CD4-positive, CD25-positive, alpha-beta regulatory T cell (primary cell): ENCODE results near the gene KIAA1217. TPM values are rescaled to one million over a fixed set of nuclear protein-coding genes. Genes with fewer than 3 reads are reported as not detected.
A peak's percentile ranks its signal among the peaks of the same experiment; 100 is the strongest.

Experiments used
- ATAC-seq, 2 donors: fragments of 150-1000 bp; cut with Tn5 transposase; one replicate each; pipeline ENCODE4 v1.10.0; 2021; ENCODE audit warnings: low read depth in 2 of 2, moderate number of reproducible peaks in 2 of 2, moderate library complexity in 1 of 2
- DNase-seq, 3 donors: peaks; one replicate each; pipeline versions ENCODE4 v3.0.0 to v3.0.0-alpha.2; 2012 to 2022; ENCODE audit warnings: mixed read lengths in 1 of 3
- H3K27ac ChIP-seq: one replicate; pipeline ENCODE4 v1.7.0; 2013; ENCODE audit warnings: mild to moderate bottlenecking, low read length; ENCODE audit not compliant: insufficient read depth, poor library complexity, severe bottlenecking
- H3K27me3 ChIP-seq: one replicate; pipeline ENCODE4 v1.7.0; 2013; ENCODE audit warnings: low read length; ENCODE audit not compliant: control insufficient read depth, insufficient read depth
- H3K36me3 ChIP-seq: one replicate; pipeline ENCODE4 v1.7.0; 2013; ENCODE audit warnings: mild to moderate bottlenecking, low read length, moderate library complexity; ENCODE audit not compliant: control insufficient read depth, insufficient read depth
- H3K4me1 ChIP-seq: 2 replicates; pipeline ENCODE4 v1.7.0; 2013; ENCODE audit warnings: mild to moderate bottlenecking, low read length; ENCODE audit not compliant: insufficient read depth, control insufficient read depth, poor library complexity, severe bottlenecking
- H3K4me3 ChIP-seq: one replicate; pipeline ENCODE4 v1.7.0; 2013; ENCODE audit warnings: low read depth, mild to moderate bottlenecking, low read length, moderate library complexity
- H3K9me3 ChIP-seq, 2 experiments: 1 replicate in 1 of 2; 2 replicates in 1 of 2; pipeline ENCODE4 v1.7.0; 2013; ENCODE audit warnings: low read length in 2 of 2, mild to moderate bottlenecking in 1 of 2, moderate library complexity in 1 of 2; ENCODE audit not compliant: control insufficient read depth in 2 of 2
- H3K27ac Mint-ChIP-seq, 3 donors: one replicate each; pipeline ENCODE4 v1.8.0; 2020 to 2022; ENCODE audit warnings: mild to moderate bottlenecking in 3 of 3, mixed read lengths in 3 of 3, moderate library complexity in 2 of 3
- H3K27me3 Mint-ChIP-seq: one replicate; pipeline ENCODE4 v1.8.0; 2022; ENCODE audit warnings: mild to moderate bottlenecking, mixed read lengths
- H3K36me3 Mint-ChIP-seq: one replicate; pipeline ENCODE4 v1.8.0; 2020; ENCODE audit warnings: mixed read lengths
- H3K4me1 Mint-ChIP-seq, 4 donors: one replicate each; pipeline ENCODE4 v1.8.0; 2020 to 2022; ENCODE audit warnings: mixed read lengths in 4 of 4, mild to moderate bottlenecking in 1 of 4
- H3K4me3 Mint-ChIP-seq, 4 donors: one replicate each; pipeline ENCODE4 v1.8.0; 2020 to 2022; ENCODE audit warnings: mild to moderate bottlenecking in 4 of 4, mixed read lengths in 4 of 4, moderate library complexity in 3 of 4
- H3K9me3 Mint-ChIP-seq, 7 donors: one replicate each; pipeline ENCODE4 v1.8.0; 2020 to 2022; ENCODE audit warnings: mixed read lengths in 7 of 7, mild to moderate bottlenecking in 3 of 7, moderate library complexity in 2 of 7
- polyA plus RNA-seq, 4 donors: library from polyadenylated mRNA; unstranded; fragments of 300-500 nt; fragmentation: Illumina TruSeq; gene quantifications; one replicate each; pipeline ENCODE4 v1.2.3, GENCODE V29; 2021
- total RNA-seq: library from RNA; stranded (reverse); gene quantifications from one replicate; pipeline ENCODE4 v1.2.3, GENCODE V29; 2022

Gene KIAA1217
- total and polyA plus RNA-seq, 5 donors from 2014 or later, result 0.10 TPM; not detected in 4

DNA sequence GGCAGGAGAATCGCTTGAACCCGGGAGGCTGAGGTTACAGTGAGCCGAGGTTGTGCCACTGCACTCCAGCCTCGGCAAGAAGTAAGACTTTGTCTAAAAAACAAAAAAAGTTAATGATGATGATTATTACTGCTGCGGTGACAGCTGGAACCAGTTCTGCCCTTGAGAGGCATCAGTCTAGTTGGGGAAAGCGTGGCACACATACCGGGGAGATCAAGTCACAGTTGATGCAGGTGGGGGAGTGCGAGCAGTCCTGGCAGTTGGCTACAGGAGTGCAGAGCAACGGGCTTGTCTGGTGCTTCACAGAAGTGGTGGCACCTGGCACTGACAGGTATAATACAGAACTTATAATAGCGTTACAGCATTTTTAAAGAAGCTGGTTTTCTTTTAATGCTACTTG, 341.7 kb downstream of the KIAA1217 start:
- Histone ChIP-seq H3K36me3 (no peaks in the 10 kb centered on the region), H3K9me3 (no peaks in the 10 kb centered on the region), H3K27me3 (no peaks in the 10 kb centered on the region), H3K27ac (no peak overlapping the region), H3K4me3 (no peak overlapping the region), H3K4me1 (no peaks in the 10 kb centered on the region)
- Mint-ChIP-seq H3K4me1 (no peaks in the 10 kb centered on the region), H3K36me3 (no peaks in the 10 kb centered on the region), H3K4me3 (no peak overlapping the region), H3K9me3 (peaks cover 0 to 3% (median 0%) of the 10 kb centered on the region in 7 donors), H3K27ac (no peak overlapping the region), H3K27me3 (peaks cover 4% of the 10 kb centered on the region)
- ATAC-seq (no peak), DNase-seq (no peak)

DNA sequence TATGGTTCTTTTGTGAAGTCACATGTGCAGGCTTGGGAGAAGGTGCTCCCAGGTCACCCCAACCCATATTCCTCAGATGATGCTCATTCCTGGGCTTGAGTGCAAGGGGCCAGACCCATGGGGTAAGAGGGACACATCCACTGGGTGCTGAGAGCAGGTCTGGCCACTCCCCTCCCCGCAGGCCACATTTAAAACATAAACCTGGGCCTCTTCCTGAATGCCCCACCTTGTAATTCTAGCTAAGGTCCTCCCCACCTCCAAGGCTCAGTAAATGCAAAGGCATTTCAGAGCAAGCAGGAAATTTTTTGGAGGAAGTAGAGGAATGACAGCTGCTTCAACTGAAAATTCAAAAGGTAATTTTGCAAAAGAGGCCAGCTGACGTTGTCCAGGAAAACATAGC, 342.2 kb downstream of the KIAA1217 start:
- no peaks in the 10 kb centered on the region for H3K36me3 ChIP-seq
- Mint-ChIP-seq H3K9me3 (no peaks in the 10 kb centered on the region), H3K36me3 (no peaks in the 10 kb centered on the region), H3K27me3 (peaks cover under 1% of the 10 kb centered on the region), H3K4me3 (no peak overlapping the region), H3K27ac (no peak overlapping the region), H3K4me1 (no peaks in the 10 kb centered on the region)
- H3K27me3 ChIP-seq, result no peaks in the 10 kb centered on the region
- no peaks in the 10 kb centered on the region for H3K9me3 ChIP-seq
- H3K4me1 ChIP-seq, result no peaks in the 10 kb centered on the region
- no peak for ATAC-seq
- no peak overlapping the region for H3K4me3 ChIP-seq
- no peak overlapping the region for H3K27ac ChIP-seq
- DNase-seq, result no peak

DNA sequence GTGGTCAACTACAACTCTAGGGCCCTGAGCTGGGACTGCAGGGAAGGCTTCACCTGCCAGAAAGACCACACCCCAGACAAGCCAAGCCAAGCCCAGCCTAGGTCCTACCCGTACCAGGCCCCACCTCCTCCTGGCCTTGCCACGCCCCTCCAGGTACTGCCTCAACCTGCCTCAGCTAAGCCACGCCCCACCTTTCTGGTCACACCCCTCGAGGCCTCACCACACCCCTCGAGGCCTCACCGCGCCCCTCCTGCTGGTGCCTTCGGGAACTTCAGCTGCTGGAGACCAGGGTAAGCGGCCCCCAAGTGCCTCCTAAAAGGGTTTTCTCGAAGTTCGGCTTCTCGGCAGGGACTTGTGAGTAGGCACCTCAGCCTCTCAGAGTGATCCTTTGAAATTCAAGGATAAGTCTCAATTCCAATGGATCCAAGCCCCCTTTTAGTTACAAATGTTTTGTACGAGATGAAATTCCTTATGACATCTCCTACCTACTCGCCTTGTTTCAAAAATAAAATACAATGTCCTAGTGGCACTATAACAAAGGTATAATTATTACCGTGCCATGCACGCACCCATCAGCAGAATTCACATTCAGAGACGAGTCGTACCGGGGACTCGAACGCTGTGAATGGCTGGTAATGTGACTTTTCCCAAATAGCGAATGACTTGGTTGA, 343.5 kb downstream of the KIAA1217 start:
- Histone ChIP-seq H3K9me3 (no peaks in the 10 kb centered on the region), H3K4me3 (no peak overlapping the region), H3K27ac (no peak overlapping the region), H3K27me3 (no peaks in the 10 kb centered on the region), H3K4me1 (no peaks in the 10 kb centered on the region), H3K36me3 (no peaks in the 10 kb centered on the region)
- peaks cover 0 to 8% (median 4%) of the 10 kb centered on the region in 4 donors for H3K4me1 Mint-ChIP-seq
- DNase-seq (peak in 1 of 3 donors; percentile 20), ATAC-seq (no peak)
- no peaks in the 10 kb centered on the region for H3K9me3 Mint-ChIP-seq
- H3K27me3 Mint-ChIP-seq, result no peaks in the 10 kb centered on the region
- no peak overlapping the region for H3K4me3 Mint-ChIP-seq
- no peaks in the 10 kb centered on the region for H3K36me3 Mint-ChIP-seq
- no peak overlapping the region for H3K27ac Mint-ChIP-seq

DNA sequence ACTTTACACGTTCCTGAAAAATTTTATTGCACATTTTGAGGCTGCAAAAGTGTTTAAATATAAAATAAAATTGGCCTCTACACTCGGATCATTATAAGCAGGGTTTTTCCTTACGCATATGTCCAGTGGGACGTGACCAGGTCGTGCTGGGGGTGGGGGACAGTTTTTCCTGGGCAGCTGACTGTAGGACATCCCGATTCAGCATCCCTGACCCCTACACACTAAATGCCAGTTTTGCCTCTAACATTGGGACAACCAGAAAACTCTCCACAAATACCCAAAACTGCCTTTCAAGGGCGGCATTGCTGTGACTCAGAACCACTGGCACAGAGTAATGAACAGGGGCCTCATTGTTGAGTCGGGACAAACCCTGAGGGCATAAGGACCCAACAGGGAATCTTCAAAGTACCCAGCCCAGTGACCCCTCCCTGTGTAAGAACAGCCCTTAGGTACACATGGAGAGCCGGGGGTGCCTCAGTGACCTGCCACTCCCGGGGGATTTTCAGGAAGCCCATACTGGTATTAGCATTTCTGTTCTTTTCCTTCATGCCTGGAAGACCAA, 344.2 kb downstream of the KIAA1217 start:
- peaks cover 0 to 8% (median 4%) of the 10 kb centered on the region in 4 donors for H3K4me1 Mint-ChIP-seq
- H3K4me1 ChIP-seq, result no peaks in the 10 kb centered on the region
- H3K4me3 ChIP-seq, result no peak overlapping the region
- H3K9me3 Mint-ChIP-seq, result no peaks in the 10 kb centered on the region
- no peak overlapping the region for H3K4me3 Mint-ChIP-seq
- H3K27me3 ChIP-seq, result no peaks in the 10 kb centered on the region
- no peaks in the 10 kb centered on the region for H3K9me3 ChIP-seq
- no peaks in the 10 kb centered on the region for H3K36me3 ChIP-seq
- no peaks in the 10 kb centered on the region for H3K36me3 Mint-ChIP-seq
- H3K27me3 Mint-ChIP-seq, result no peaks in the 10 kb centered on the region
- no peak overlapping the region for H3K27ac ChIP-seq
- ATAC-seq, result no peak
- no peak overlapping the region for H3K27ac Mint-ChIP-seq
- DNase-seq, result no peak

DNA sequence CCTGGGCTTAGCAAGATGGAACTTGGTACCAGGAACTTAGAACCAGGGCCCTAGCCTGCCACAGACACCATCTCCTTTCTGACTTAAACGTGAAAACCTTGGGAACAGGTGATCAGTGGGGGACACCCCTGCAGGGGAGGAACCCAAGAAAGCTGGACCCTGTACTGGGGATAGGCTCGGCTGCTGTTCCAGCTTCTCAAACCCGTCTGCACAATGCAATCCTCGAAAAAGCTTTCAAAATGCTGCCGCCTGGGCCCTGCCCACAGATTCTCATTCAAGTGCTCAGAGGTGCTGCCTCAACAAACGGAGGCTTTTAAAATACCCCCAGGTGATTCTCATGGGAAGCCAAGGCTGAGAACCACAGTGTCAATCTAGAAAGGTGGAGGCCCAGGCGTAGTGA, 345.1 kb downstream of the KIAA1217 start:
- ATAC-seq (no peak), DNase-seq (no peak)
- H3K27ac ChIP-seq, result no peak overlapping the region
- H3K4me1 ChIP-seq, result no peaks in the 10 kb centered on the region
- no peaks in the 10 kb centered on the region for H3K27me3 Mint-ChIP-seq
- no peaks in the 10 kb centered on the region for H3K27me3 ChIP-seq
- no peak overlapping the region for H3K4me3 ChIP-seq
- H3K9me3 Mint-ChIP-seq, result no peaks in the 10 kb centered on the region
- H3K36me3 Mint-ChIP-seq, result no peaks in the 10 kb centered on the region
- H3K27ac Mint-ChIP-seq, result no peak overlapping the region
- peaks cover 0 to 8% (median 4%) of the 10 kb centered on the region in 4 donors for H3K4me1 Mint-ChIP-seq
- H3K36me3 ChIP-seq, result no peaks in the 10 kb centered on the region
- H3K9me3 ChIP-seq, result no peaks in the 10 kb centered on the region
- no peak overlapping the region for H3K4me3 Mint-ChIP-seq

DNA sequence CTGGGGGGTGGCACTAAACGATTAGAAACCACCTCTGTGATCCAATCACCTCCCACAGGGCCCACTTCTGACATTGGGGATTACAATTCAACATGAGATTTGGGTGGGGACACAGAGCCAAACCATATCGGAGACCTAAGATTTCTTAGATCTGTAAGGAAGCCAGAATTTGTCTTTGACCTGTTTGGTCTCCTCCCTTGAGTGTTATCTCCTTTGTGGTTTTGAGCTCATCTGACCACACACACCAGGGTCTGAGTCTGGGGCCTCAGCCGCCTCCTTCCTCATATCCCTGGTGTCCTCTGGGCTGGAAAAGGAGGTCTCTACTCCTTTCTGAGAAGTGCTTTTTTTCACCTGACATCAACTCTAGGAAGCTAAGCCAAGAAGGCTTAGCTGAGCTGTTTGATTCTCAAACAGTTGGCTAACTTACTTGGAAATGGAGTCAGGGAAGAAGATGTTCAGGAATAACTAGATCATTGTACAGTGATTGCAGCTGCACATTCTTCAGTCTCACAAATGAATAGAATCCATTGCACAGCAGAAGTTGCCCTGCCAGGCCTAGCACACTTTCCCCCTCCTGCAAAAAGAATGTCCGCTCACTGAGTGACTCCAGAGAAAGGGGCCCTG, 347.3 kb downstream of the KIAA1217 start:
- ATAC-seq, result no peak
- Mint-ChIP-seq H3K27ac (no peak overlapping the region), H3K4me3 (no peak overlapping the region)

DNA sequence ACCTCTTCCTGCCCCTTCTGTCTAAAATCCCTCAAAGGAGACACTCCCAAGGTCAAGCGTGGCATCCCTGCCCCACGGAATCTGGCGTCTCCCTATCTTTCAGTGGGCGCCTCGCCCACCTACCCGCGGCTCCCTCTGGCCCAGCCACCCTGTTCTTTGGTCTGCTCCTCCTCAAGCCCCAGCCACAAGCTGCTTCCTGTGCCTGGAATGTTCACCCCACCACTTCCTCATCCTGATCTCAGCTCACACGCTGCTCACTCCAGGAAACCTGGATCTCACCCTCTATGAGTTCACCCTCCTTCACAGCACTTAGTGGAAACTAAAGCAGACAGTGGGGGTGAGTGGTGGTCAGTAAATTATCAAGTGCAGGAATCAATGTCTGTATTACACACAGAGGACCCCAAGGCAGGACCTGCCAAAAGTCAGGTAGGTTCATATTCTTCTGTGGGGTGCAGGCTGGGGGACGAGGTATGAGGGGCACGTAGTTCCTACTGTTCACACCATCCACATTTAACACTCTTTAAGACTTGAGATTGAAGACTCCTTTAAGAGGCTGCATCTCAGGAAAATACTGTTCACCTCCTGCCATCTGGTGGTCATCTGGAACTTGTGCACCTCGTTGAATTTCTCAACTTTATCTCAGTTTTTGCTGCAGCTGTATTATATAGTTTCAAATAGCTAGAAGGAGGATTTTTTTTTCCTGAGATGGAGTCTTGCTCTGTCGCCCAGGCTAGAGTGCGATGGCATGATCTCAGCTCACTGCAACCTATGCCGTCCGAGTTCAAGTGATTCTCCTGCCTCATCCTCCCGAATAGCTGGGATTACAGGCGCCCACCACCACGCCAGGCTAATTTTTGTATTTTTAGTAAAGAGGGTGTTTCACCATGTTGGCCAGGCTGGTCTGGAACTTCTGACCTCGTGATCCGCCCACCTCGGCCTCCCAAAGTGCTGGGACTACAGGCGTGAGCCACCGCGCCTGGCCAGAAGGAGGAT, 348.1 kb downstream of the KIAA1217 start:
- no peaks in the 10 kb centered on the region for H3K4me1 ChIP-seq
- Mint-ChIP-seq H3K4me3 (peak overlapping the region in 1 of 4 donors; percentile 18), H3K4me1 (peaks cover 0 to 8% (median 4%) of the 10 kb centered on the region in 4 donors), H3K9me3 (no peaks in the 10 kb centered on the region), H3K27me3 (no peaks in the 10 kb centered on the region), H3K27ac (peak overlapping the region in 1 of 3 donors; percentile 11), H3K36me3 (no peaks in the 10 kb centered on the region)
- no peak overlapping the region for H3K4me3 ChIP-seq
- no peak for ATAC-seq
- no peaks in the 10 kb centered on the region for H3K27me3 ChIP-seq
- no peaks in the 10 kb centered on the region for H3K36me3 ChIP-seq
- DNase-seq, result peak in 2 of 3 donors; percentile 39 to 49
- no peaks in the 10 kb centered on the region for H3K9me3 ChIP-seq
- no peak overlapping the region for H3K27ac ChIP-seq

More for the DNA sequence above, 347.3 kb downstream of the KIAA1217 start:
- Histone ChIP-seq H3K27me3 (no peaks in the 10 kb centered on the region), H3K27ac (no peak overlapping the region), H3K4me3 (no peak overlapping the region), H3K36me3 (no peaks in the 10 kb centered on the region), H3K9me3 (no peaks in the 10 kb centered on the region), H3K4me1 (no peaks in the 10 kb centered on the region)
- no peak for DNase-seq
- Mint-ChIP-seq H3K27me3 (no peaks in the 10 kb centered on the region), H3K4me1 (peaks cover 0 to 8% (median 4%) of the 10 kb centered on the region in 4 donors), H3K9me3 (no peaks in the 10 kb centered on the region), H3K36me3 (no peaks in the 10 kb centered on the region)
